Upper lobe of left lung (tissue), 6 donors: Measurements from ENCODE around the gene ARHGAP24. TPM values are rescaled to one million over a fixed set of nuclear protein-coding genes. Genes with fewer than 3 reads are reported as not detected.

Source experiments
- ATAC-seq, 2 donors: fragments of 200-7000 bp; cut with Tn5 transposase; one replicate each; pipeline ENCODE4 v1.9.1; 2022; ENCODE audit warnings: mild to moderate bottlenecking in 2 of 2, moderate library complexity in 2 of 2; ENCODE audit not compliant: low FRiP score in 2 of 2
- DNase-seq, 2 donors: peaks; one replicate each; pipeline ENCODE4 v3.0.0-alpha.2; 2019 to 2020
- H3K27ac ChIP-seq, 4 donors: fragments of 200-600 bp; sonication (generic); one replicate each; pipeline ENCODE4 v1.5.1; 2016 to 2019
- H3K27me3 ChIP-seq, 4 donors: fragments of 200-600 bp; sonication (generic); one replicate each; pipeline ENCODE4 v1.5.1; 2017 to 2019
- H3K36me3 ChIP-seq, 4 donors: fragments of 200-600 bp; sonication (generic); one replicate each; pipeline ENCODE4 v1.5.1; 2016 to 2019
- H3K4me1 ChIP-seq, 4 donors: fragments of 200-600 bp; sonication (generic); one replicate each; pipeline ENCODE4 v1.5.1; 2018 to 2019
- H3K4me3 ChIP-seq, 4 donors: fragments of 200-600 bp; sonication (generic); one replicate each; pipeline ENCODE4 v1.5.1; 2017 to 2019; ENCODE audit warnings: mild to moderate bottlenecking in 2 of 4, moderate library complexity in 1 of 4
- H3K9me3 ChIP-seq, 4 donors: fragments of 200-600 bp; sonication (generic); one replicate each; pipeline ENCODE4 v1.5.1; 2018 to 2019
- EP300 ChIP-seq, 4 donors: sonication (generic); formaldehyde crosslinking; IDR thresholded peaks; one replicate each; pipeline ENCODE4 v1.5.1; 2017; ENCODE audit warnings: antibody characterized with exemption in 4 of 4, control low read depth in 2 of 4
- POLR2A ChIP-seq, 4 donors: fragments of 450-650 bp; IDR thresholded peaks; one replicate each; pipeline ENCODE4 v1.5.1; 2016 to 2017; ENCODE audit warnings: antibody characterized with exemption in 4 of 4, mild to moderate bottlenecking in 2 of 4
- POLR2AphosphoS5 ChIP-seq, 2 donors: sonication (generic); formaldehyde crosslinking; IDR thresholded peaks; one replicate each; pipeline ENCODE4 v1.5.1; 2017; ENCODE audit warnings: antibody characterized with exemption in 2 of 2
- WGBS, 2 donors: methylation state at CpG; one replicate each; pipeline ENCODE4 v1.1.5; 2017 to 2018; 5-methylcytosine and 5-hydroxymethylcytosine counted together
- total RNA-seq, 6 donors: library from RNA; depleted of rRNA in 4 of 6; stranded (reverse); fragments of >200 nt in 4 of 6; gene quantifications; one replicate each; pipeline versions ENCODE4 v1.1.0 to v1.2.1, GENCODE V29; 2016 to 2021
- TF ChIP-seq, protein P1 (sequence below), 6 experiments: fragments of 450-650 bp in 4 of 6; fragments of 200-600 bp in 2 of 6; sonication (generic) in 2 of 6; IDR thresholded peaks; one replicate each; pipeline ENCODE4 v1.5.1; 2016 to 2019; ENCODE audit warnings: antibody characterized with exemption in 6 of 6
- donor health status: DM: no; HTN: no; CAD: no; lungs with moderate emphysema.
- donor health status: DM: no; HTN: yes; CAD: no; lungs with severe emphysema.

Gene ARHGAP24
- total RNA-seq, 6 donors from 2014 or later = 26.4 to 92.2 (median 52.4) TPM

DNA sequence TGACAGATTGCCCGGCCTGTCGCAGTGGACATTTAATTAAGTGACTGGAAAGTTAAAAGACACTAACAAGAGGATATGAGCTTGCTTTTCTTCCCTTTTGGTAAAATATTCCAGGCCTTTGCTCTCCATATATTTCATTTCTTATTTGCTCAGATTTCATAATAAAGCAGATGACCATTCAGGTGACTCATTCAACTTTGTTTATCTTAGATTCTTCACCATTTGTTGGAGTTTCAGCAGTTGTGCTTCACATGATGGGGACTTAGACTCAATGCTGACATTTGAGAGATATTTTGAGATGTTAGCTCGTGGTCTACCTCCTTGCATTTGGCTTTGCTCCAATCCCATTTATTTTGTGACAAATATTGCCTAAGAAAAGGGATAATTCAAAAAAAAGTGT, 312.2 kb downstream of the ARHGAP24 start:
- TF ChIP-seq, protein P1, sequence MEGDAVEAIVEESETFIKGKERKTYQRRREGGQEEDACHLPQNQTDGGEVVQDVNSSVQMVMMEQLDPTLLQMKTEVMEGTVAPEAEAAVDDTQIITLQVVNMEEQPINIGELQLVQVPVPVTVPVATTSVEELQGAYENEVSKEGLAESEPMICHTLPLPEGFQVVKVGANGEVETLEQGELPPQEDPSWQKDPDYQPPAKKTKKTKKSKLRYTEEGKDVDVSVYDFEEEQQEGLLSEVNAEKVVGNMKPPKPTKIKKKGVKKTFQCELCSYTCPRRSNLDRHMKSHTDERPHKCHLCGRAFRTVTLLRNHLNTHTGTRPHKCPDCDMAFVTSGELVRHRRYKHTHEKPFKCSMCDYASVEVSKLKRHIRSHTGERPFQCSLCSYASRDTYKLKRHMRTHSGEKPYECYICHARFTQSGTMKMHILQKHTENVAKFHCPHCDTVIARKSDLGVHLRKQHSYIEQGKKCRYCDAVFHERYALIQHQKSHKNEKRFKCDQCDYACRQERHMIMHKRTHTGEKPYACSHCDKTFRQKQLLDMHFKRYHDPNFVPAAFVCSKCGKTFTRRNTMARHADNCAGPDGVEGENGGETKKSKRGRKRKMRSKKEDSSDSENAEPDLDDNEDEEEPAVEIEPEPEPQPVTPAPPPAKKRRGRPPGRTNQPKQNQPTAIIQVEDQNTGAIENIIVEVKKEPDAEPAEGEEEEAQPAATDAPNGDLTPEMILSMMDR (IDR thresholded peaks at IDR 0.05) = no peak
- no peak for TF ChIP-seq POLR2AphosphoS5 (IDR thresholded peaks at IDR 0.05)
- no peak for TF ChIP-seq EP300 (IDR thresholded peaks at IDR 0.05)
- no peak for TF ChIP-seq POLR2A (IDR thresholded peaks at IDR 0.05)
- ATAC-seq = peak in 1 of 2 donors; percentile 59
- Histone ChIP-seq H3K27me3 (no peaks in the 10 kb centered on the region), H3K9me3 (no peaks in the 10 kb centered on the region), H3K27ac (no peak overlapping the region), H3K4me1 (peaks cover 0 to 8% (median 6%) of the 10 kb centered on the region in 4 donors), H3K4me3 (no peak overlapping the region), H3K36me3 (no peaks in the 10 kb centered on the region)
- WGBS, 2 donors = 73 to 77% methylated on average over 3 of the region's 3 CpGs
- no peak for DNase-seq

DNA sequence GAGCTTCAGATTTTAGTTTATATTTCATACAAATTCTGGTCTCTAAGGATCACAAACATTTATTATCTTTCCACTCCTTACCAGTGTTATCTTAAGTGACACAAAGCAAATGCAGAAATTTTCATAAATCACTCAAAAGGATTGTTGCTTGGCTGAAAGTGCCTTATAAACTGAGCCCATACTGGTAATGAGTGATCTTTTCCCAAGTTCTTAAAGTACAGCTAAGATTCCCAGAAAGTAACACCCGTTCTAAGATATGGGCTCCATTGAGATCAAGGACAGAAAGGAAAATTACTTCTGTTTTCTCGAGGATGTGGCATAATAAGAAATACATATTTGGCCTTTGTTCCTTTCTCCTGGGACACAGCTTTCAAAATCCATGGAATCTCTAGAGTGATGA, 313.7 kb downstream of the ARHGAP24 start:
- DNase-seq (no peak), ATAC-seq (no peak)
- TF ChIP-seq POLR2AphosphoS5 (IDR thresholded peaks at IDR 0.05) (no peak), EP300 (IDR thresholded peaks at IDR 0.05) (no peak), POLR2A (IDR thresholded peaks at IDR 0.05) (no peak)
- TF ChIP-seq, protein P1 (IDR thresholded peaks at IDR 0.05) = no peak
- Histone ChIP-seq H3K4me3 (no peak overlapping the region), H3K27ac (no peak overlapping the region), H3K9me3 (no peaks in the 10 kb centered on the region), H3K36me3 (no peaks in the 10 kb centered on the region), H3K4me1 (peaks cover 5 to 17% (median 9%) of the 10 kb centered on the region in 4 donors), H3K27me3 (no peaks in the 10 kb centered on the region)
- 66 to 82% methylated on average over 2 of the region's 2 CpGs for WGBS, 2 donors

DNA sequence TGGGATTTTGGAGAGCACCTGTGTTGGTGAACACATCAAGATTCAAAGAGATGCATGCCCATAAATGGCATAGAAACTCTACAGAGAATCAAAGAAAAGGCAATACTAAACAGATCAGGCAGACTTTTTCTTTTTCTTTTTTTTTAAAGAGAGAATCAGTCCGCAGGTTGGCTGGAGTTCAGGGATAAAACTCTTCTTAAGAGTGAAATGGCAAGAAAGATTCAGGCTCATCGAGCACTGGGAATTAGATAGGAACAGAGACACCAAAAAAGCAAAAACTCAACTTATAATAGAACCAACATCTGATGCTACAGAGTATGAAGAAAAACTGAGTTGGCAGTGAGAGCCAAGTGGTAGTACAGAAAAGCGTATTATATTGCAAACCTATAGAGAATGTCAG, 314.3 kb downstream of the ARHGAP24 start:
- Histone ChIP-seq H3K4me1 (peaks cover 3 to 17% (median 8%) of the 10 kb centered on the region in 4 donors), H3K9me3 (no peaks in the 10 kb centered on the region), H3K27me3 (no peaks in the 10 kb centered on the region), H3K27ac (no peak overlapping the region), H3K4me3 (no peak overlapping the region), H3K36me3 (no peaks in the 10 kb centered on the region)
- DNase-seq (no peak), ATAC-seq (no peak)
- 88 to 94% methylated on average over 3 of the region's 3 CpGs for WGBS, 2 donors
- TF ChIP-seq, protein P1 (IDR thresholded peaks at IDR 0.05) = no peak
- no peak for TF ChIP-seq EP300 (IDR thresholded peaks at IDR 0.05)
- TF ChIP-seq POLR2AphosphoS5 (IDR thresholded peaks at IDR 0.05) = no peak
- no peak for TF ChIP-seq POLR2A (IDR thresholded peaks at IDR 0.05)

DNA sequence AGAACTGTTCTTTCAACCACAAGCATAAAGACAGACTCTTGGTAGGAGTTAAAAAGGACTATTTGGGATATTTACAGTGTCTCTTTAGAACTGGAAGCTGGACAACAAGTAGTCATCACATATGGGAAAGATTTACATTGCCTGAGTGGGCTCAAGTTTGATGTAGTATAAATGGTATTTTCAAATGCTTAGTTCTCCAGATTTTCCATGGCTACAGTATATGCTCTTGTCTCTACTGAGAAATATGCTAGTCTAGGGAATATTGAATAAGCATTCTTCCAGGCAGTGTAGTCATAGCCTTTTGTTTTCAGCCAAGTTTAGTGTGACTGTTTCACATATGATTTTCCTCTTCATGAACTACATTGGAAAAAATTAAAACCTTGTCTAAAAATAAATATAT, 315.6 kb downstream of the ARHGAP24 start:
- Histone ChIP-seq H3K36me3 (no peaks in the 10 kb centered on the region), H3K27ac (no peak overlapping the region), H3K9me3 (no peaks in the 10 kb centered on the region), H3K4me3 (no peak overlapping the region), H3K27me3 (no peaks in the 10 kb centered on the region), H3K4me1 (peaks cover 3 to 17% (median 8%) of the 10 kb centered on the region in 4 donors)
- DNase-seq (no peak), ATAC-seq (peak in 1 of 2 donors; percentile 63)
- TF ChIP-seq POLR2A (IDR thresholded peaks at IDR 0.05) = no peak
- TF ChIP-seq, protein P1 (IDR thresholded peaks at IDR 0.05) = no peak
- TF ChIP-seq EP300 (IDR thresholded peaks at IDR 0.05) = no peak
- no peak for TF ChIP-seq POLR2AphosphoS5 (IDR thresholded peaks at IDR 0.05)
